GM19193 (cell line): ENCODE results near the gene RPP25.

Experiments
- POLR2A ChIP-seq: IDR thresholded peaks from 4 replicates; pipeline ENCODE4 v1.6.1; 2011; ENCODE audit not compliant: insufficient read depth, insufficient read length; ENCODE audit errors: extremely low read depth

RPP25 gene

GRCh38 chr15:74955796-74956647, 550 bp downstream of the RPP25 start:
- no peak for TF ChIP-seq POLR2A

DNA sequence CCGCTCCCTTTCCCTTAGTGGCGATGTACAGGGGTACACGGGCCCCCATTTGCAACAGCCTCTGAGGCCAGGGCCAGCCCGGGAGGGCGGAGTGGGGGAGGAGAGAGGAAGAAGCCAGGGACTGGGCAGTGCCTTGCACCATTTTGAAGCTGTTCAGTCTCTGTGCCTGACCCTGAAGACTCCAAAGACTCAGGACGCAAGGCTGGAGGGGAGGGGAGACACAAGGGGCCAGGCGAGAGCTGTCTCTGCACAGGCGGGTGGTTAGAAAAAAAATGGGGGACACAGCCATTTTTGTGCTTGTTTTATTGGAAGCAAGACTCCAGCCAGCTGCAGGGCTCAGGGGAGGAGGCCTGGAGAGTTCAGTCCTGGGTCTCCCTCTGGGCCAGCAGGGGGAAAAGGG, 1.6 kb downstream of the RPP25 start:
- TF ChIP-seq POLR2A: no peak

DNA sequence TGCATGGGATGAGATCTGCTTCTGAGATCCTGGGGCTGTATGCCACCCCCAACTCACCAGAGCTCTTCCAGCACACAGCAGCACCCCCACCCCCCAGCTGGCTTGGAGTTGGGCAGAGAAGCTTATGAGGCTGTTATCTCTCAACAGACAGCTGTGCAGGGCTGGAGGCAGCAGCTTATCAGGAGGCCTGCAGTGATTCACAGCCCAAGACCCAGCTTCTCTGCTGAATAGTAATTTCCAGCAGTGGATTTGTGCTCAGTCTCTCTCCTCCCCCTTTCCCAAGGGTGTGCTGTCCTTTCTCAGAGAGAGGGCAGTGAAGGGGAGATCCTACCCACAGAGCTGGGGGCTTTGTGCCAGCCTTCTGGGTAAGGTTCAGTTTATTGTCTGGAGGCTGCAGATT, 2.1 kb downstream of the RPP25 start:
- TF ChIP-seq POLR2A: no peak

- no peak for TF ChIP-seq POLR2A
Measured at GRCh38 chr15:74951006-74951405, 5.6 kb downstream of the RPP25 start.

- TF ChIP-seq POLR2A: no peak
Measured at GRCh38 chr15:74950078-74950908, 6.3 kb downstream of the RPP25 start.

DNA sequence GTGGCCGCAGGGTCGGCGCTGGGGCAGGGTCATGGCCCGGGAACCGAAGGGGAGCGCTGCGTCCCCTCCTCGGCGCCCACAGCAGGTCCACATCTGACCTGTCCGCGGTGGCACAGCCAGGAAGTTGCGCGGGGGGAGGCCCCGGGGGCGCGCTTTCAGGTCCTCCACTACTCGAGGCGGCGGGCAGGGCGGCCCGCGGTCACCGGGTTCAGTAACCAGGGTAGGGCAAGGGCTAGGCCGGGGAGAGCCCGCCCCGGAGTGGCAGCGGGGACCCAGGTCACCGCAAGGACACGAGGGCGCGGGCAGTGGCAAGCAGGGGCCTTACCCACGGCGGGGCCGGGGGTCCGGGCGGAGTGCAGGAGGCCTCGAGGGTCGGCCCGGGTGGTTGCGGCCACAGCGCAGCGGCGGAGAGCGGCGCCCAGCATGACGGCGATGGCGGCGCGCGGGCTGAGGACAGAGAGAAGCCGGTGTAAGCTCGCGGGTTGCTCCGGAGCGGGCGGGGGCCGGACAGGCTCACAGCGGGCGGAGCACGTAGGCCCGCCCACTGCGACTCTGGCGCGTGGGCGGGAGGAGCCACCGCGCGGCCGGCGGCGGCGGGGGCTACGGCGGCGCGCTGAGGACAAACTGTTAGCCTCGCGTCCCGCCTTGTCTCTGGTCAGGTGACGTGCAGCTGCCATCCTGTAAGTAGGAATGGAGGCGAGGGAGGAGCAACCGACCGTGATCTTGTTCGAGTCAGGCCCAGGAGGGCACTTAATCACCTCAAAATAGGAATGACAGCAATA, 18.8 kb downstream of the RPP25 start, which contains the start of gene COX5A:
Gene COX5A, minus strand, starts transcription at position 484 of the 782 bp plus-strand sequence. Its CDS starts 59 bp downstream, at position 425.
- peak; percentile 85 for TF ChIP-seq POLR2A

DNA sequence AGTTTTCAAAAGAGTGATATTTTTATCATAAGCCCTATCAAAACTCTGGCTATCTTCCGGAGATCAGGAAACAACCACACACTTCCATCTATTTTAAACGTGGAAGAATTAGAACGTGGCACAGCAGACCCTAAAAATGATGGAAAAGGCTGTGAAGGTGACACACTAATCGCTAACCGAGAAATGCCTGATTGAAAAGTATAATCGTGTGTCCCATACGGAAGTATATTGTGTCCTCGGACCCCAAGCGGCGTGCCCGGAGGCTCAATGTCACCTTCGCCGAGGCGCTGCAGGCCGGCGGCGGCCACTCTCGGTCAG, 19.3 kb downstream of the RPP25 start:
- TF ChIP-seq POLR2A: no peak

DNA sequence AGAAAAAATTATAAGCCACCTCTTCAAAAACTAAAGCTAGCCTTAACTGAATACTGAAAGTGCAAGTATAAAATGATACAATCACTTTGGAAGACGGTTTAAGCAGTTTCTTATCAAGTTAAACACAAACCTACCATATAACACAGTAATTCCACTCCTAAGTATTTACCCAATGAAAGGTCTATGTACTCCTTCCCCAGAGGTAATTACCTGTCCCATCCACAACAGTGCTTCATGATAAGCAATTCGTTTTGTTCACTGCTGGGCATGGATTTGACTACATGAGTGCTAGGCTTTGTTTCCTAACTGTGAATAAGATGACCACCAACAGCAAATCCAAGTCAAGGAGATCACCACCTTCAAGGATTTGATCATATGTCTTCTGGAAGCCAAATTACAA, 23.0 kb downstream of the RPP25 start:
- no peak for TF ChIP-seq POLR2A

DNA sequence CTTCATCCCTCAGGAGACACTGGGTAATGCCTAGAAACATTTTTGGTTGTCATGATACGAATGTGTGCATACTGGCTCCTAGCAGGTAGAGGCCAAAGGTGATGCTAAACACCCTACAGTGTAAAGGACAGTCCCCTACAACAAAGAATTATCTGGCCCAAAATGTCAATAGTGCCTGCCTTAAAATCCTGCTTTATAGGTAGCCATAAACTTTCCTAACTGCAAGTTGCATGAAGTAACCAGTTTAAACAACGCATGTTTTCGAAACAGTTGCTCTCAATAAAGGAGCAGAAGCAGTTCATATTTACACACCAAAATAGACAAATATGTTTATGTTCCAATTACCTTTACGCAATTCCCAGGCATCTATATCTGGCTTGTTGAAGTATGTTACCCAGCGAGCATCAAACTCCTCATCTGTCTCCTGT, 27.8 kb downstream of the RPP25 start:
- TF ChIP-seq POLR2A: no peak

DNA sequence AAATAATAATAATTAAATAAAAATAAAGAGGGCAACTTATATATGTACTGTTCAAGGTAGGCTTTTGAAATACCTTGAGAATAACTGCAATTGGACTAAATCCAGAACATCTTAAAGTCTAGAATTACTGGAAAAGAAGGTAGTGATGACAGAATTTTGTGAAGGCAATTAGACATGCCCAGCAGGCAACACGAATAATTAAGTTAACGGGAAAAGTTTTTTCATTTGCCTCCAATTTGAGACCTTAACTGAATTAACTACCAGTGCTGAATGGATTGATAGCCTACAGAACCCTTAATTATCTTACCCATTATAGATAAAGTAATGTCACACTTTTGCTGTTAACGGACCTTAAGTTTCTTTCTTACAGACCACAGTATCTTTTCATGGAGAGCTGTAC, 32.0 kb downstream of the RPP25 start:
- TF ChIP-seq POLR2A: no peak

DNA sequence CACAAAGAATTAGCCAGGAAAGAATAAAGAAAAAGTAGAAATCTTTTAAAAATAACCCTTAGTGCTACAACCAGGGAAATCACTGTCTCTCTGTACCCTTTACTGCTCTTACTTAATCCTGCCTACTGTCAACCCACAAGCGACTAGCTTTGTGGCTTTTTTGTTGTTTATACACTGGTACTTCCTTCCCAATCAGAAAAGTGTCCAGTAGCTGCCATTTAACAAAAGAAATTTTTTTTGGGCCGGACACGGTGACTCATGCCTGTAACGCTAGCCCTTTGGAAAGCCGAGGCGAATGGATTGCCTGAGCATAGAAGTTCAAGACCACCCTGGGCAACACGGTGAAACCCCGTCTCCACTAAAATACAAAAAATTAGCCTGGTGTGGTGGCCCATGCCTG, 36.1 kb downstream of the RPP25 start:
- no peak for TF ChIP-seq POLR2A

DNA sequence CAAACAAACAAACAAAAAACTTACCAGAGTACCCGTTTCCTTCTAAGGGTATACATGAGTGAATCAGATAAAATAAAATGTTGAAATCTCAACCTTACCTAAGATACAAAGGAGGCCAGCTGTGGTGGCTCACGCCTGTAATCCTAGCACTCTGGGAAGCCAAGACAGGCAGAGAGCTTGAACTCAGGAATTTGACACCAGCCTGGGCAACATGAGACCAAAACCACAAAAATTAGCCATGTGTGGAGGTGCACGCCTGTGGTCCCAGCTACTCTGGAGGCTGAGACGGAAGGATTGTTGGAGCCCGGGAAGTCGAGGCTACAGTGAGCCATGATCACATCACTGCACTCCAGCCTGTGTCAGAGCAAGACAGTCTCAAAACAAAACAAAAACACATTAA, 38.9 kb downstream of the RPP25 start:
- no peak for TF ChIP-seq POLR2A

GRCh38 chr15:74913041-74913440, 43.5 kb downstream of the RPP25 start:
- no peak for TF ChIP-seq POLR2A

DNA sequence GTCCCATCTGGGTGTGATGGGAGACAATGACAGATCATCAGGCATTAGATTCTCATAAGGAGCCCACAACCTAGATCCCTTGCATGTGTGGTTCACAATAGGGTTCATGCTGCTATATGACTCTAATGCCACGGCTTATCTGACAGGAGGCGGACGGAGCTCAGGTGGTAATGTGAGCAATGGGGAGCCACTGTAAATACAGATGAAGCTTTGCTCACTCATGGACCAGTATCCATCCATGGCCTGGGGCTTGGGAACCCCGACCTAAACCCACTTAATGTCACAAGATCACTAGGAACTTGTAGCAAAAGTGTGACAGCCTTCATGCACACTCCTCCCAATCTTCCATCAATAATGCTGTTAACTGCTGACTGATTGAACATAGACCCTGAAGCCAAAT, 47.9 kb downstream of the RPP25 start:
- TF ChIP-seq POLR2A: no peak
